Endometrial microvascular endothelial cells (primary cell): Measurements from ENCODE around the gene CEP170B. TPM values are rescaled to one million over a fixed set of nuclear protein-coding genes. Genes with fewer than 3 reads are reported as not detected.

Experiments used
- in situ Hi-C: cut with HindIII; loops from 2 replicates; pipeline ENCODE4 v1.10.0; 2017; ENCODE audit warnings: low sequenced_read_pairs, low pct_unique_long_range_greater_than_20kb; ENCODE audit errors: inconsistent ontology term
- total RNA-seq: library from RNA; depleted of rRNA; stranded (reverse); fragments of >200 nt; gene quantifications from one replicate; pipeline ENCODE4 v1.2.3, GENCODE V29; 2015; ENCODE audit errors: inconsistent ontology term

The CEP170B gene
- total RNA-seq, 1 donor from 2014 or later, result 20.1 TPM

- in situ Hi-C loops, result no loop called here
Measured at GRCh38 chr14:104865631-104866441, 768 bp downstream of the CEP170B start.

GRCh38 chr14:104866451-104867370 is 1.6 kb downstream of the CEP170B start:
- in situ Hi-C loops, result no loop called here

GRCh38 chr14:104867371-104868059 is 2.4 kb downstream of the CEP170B start:
- in situ Hi-C loops, result no loop called here

- in situ Hi-C loops, result no loop called here
Measured at GRCh38 chr14:104868060-104868740, 3.1 kb downstream of the CEP170B start.

- in situ Hi-C loops, result no loop called here
Measured at GRCh38 chr14:104868811-104869572, 3.9 kb downstream of the CEP170B start.

- in situ Hi-C loops, result no loop called here
Measured at GRCh38 chr14:104869669-104870367, 4.8 kb downstream of the CEP170B start.

- in situ Hi-C loops, result no loop called here
Measured at GRCh38 chr14:104870368-104871144, 5.5 kb downstream of the CEP170B start.

GRCh38 chr14:104871145-104871655 is 6.1 kb downstream of the CEP170B start:
- in situ Hi-C loops, result no loop called here

GRCh38 chr14:104871656-104872468 is 6.8 kb downstream of the CEP170B start:
- in situ Hi-C loops, result no loop called here

GRCh38 chr14:104872469-104873341 is 7.6 kb downstream of the CEP170B start:
- in situ Hi-C loops, result no loop called here

- in situ Hi-C loops, result no loop called here
Measured at GRCh38 chr14:104873380-104874055, 8.4 kb downstream of the CEP170B start.

GRCh38 chr14:104874110-104874531 is 9.1 kb downstream of the CEP170B start:
- in situ Hi-C loops, result no loop called here

- in situ Hi-C loops, result no loop called here
Measured at GRCh38 chr14:104874571-104875411, 9.7 kb downstream of the CEP170B start.

- in situ Hi-C loops, result no loop called here
Measured at GRCh38 chr14:104875412-104875751, 10.3 kb downstream of the CEP170B start.
